Stimulated activated CD8-positive, alpha-beta memory T cell treated with anti-CD3 and anti-CD28 coated beads, Interleukin-15, amount 100 ng/mL, for 4 hours (primary cell): ENCODE results near the gene PRKX.
"Not testable (repeated sequence)": the region's sequence is repeated elsewhere in the genome, so short reads cannot be mapped to it uniquely, and the experiment has no call there.

Source experiments
- DNase-seq, 2 donors: peaks; one replicate each; pipeline ENCODE4 v3.0.0-alpha.2; 2020; ENCODE audit warnings: low read depth in 2 of 2

PRKX gene

DNA sequence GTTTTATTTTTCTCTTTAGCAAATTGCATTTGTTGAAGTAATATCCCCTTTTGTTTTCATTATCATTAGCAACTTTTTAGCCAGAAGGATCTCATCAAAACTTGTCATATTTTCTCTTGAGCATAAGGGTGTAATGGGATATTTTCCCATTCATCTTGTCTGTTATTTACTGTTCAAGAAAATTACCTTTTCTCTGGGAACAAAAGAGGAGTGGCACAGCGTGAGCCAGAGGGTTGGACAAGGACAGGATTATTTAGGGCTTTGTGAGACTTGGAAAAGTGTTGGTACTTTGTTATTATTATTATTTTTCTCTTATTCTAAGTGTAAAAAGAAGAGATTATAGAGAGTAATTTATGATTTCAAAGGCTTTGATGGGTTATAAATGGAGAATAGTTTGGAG, 135.9 kb downstream of the PRKX start:
- DNase-seq = no peak

DNA sequence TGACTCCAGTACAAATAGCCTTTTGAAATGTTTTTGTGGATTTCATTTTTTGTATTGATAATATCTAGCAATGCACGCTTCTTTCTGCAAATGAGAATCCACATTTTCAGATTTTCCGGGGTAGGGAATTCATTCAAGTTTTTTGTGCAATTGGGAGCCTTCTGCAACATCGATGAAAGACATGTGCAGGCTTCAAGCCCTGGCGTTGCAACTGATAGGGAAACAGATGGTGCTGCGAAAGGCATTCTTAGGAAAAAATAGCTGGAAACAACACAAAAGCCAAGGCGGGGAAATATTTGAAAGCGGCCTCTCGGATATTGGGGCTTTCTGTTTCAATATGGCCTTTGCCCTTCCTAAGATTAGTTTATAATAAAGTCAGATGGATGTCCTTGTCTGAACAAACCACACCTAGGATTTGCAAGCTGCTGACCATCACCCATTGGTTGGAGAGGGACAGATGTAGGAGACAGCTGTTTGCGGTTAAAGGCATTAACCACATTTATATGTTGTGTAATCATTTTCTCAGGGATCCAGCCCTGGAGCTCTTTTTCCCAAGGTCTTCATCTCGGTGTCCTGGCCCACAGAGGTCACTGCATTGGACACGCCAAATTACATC, 136.5 kb downstream of the PRKX start:
- no peak for DNase-seq

DNA sequence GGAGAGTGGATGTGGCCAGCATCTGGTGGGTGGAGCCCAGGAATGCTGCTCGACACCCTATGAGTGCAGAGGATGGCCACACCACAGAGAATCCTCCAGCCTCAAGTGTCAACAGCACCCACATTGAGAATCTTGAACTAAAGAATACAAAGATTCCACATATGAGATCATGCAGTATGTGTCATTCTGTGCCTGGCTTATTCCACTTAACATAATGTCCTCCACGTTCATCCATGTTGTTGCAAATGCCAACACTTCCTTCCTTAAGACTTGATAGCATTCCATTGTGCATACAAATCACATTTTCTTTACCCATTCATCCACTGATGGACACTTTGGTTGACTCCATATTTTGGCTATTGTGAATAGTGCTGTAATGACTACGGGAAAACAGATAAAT, 145.8 kb downstream of the PRKX start:
- DNase-seq = no peak

- no peak for DNase-seq
Observed at GRCh38 chrX:3563451-3563850, 150.0 kb downstream of the PRKX start.

GRCh38 chrX:3560010-3560409, 153.4 kb downstream of the PRKX start:
- not testable (repeated sequence) for DNase-seq
